Activated CD8-positive, alpha-beta memory T cell treated with anti-CD3 and anti-CD28 coated beads, Interleukin-2, amount 50 U/mL, for 1 hour (primary cell): Measurements from ENCODE around the gene GSG1L.
"Not testable (repeated sequence)": the region's sequence is repeated elsewhere in the genome, so short reads cannot be mapped to it uniquely, and the experiment has no call there.

Experiments
- DNase-seq: peaks from one replicate; pipeline ENCODE4 v3.0.0-alpha.2; 2020; ENCODE audit errors: extremely low read depth

Gene GSG1L

GRCh38 chr16:27980919-27981700, 82.4 kb downstream of the GSG1L start:
- DNase-seq, result no peak

- no peak for DNase-seq
Observed at GRCh38 chr16:27980076-27980775, 83.3 kb downstream of the GSG1L start.

- DNase-seq, result not testable (repeated sequence)
Observed at GRCh38 chr16:27979668-27980067, 83.8 kb downstream of the GSG1L start.

- no peak for DNase-seq
Observed at GRCh38 chr16:27978876-27979275, 84.6 kb downstream of the GSG1L start.

GRCh38 chr16:27977966-27978365, 85.5 kb downstream of the GSG1L start:
- DNase-seq, result no peak

- no peak for DNase-seq
Observed at GRCh38 chr16:27976990-27977389, 86.5 kb downstream of the GSG1L start.

GRCh38 chr16:27974896-27975540, 88.5 kb downstream of the GSG1L start:
- no peak for DNase-seq

GRCh38 chr16:27973678-27974077, 89.8 kb downstream of the GSG1L start:
- DNase-seq, result no peak

- no peak for DNase-seq
Observed at GRCh38 chr16:27972500-27972899, 91.0 kb downstream of the GSG1L start.

- no peak for DNase-seq
Observed at GRCh38 chr16:27969574-27969973, 93.9 kb downstream of the GSG1L start.

GRCh38 chr16:27967169-27967568, 96.3 kb downstream of the GSG1L start:
- no peak for DNase-seq

GRCh38 chr16:27966756-27967155, 96.8 kb downstream of the GSG1L start:
- DNase-seq, result no peak

GRCh38 chr16:27965801-27966200, 97.7 kb downstream of the GSG1L start:
- no peak for DNase-seq

- no peak for DNase-seq
Observed at GRCh38 chr16:27963471-27963965, 100.0 kb downstream of the GSG1L start.

- no peak for DNase-seq
Observed at GRCh38 chr16:27962197-27962596, 101.3 kb downstream of the GSG1L start.

GRCh38 chr16:27961296-27961620, 102.3 kb downstream of the GSG1L start:
- no peak for DNase-seq

- DNase-seq, result no peak
Observed at GRCh38 chr16:27960619-27961295, 102.8 kb downstream of the GSG1L start.

- no peak for DNase-seq
Observed at GRCh38 chr16:27959914-27960313, 103.6 kb downstream of the GSG1L start.

- DNase-seq, result no peak
Observed at GRCh38 chr16:27954191-27954590, 109.3 kb downstream of the GSG1L start.

- no peak for DNase-seq
Observed at GRCh38 chr16:27952811-27953210, 110.7 kb downstream of the GSG1L start.

- no peak for DNase-seq
Observed at GRCh38 chr16:27951489-27952120, 111.9 kb downstream of the GSG1L start.
